ENCODE measurements around the gene CSTF1.

GRCh38 chr20:56453352-56453751, 60.9 kb downstream of the CSTF1 start:
- TF ChIP-seq CTCF (conservative IDR thresholded peaks at IDR 0.05; ENCODE audit: low read depth, low read length) = no peak
- TF ChIP-seq EZH2phosphoT487 (IDR thresholded peaks at IDR 0.05; ENCODE audit: borderline replicate concordance, low read length) = no peak

All from PC-3 (cell line).